ENCODE data around the gene HSD17B14. TPM values are rescaled to one million over a fixed set of nuclear protein-coding genes. Genes with fewer than 3 reads are reported as not detected.

HSD17B14 gene
- total and polyA plus RNA-seq, 9 of the 15 experiments (the other 6 are each of a cell fraction or from before 2014, with no cell fraction given): 0.16 TPM; not detected in 8

- peak; percentile 58 for TF ChIP-seq POLR2B (IDR thresholded peaks at IDR 0.05; ENCODE audit: low read depth, partially characterized antibody)
- no peak for TF ChIP-seq BMI1 (IDR thresholded peaks at IDR 0.05; ENCODE audit: low read length)
These were observed 32.0 kb upstream of the HSD17B14 start, which contains the start of gene PLEKHA4 (continued) for GRCh38 chr19:48868114-48868886.

GRCh38 chr19:48867746-48868113 lies 31.4 kb upstream of the HSD17B14 start:
- Histone ChIP-seq H3K4me3 (peak overlapping the region; percentile 17), H3K27ac (ENCODE audit: extremely low read depth, low read depth, low read length) (no peak overlapping the region; the same call in 2 of the 3 replicates), H3K4me1 (replicated peaks in 1 of 2; ENCODE audit: control insufficient read depth in 2 of 2, insufficient read depth in 2 of 2, low read length in 2 of 2) (peaks cover 28 to 47% of the 10 kb centered on the region in 2 experiments), H3K79me2 (ENCODE audit: control insufficient read depth, insufficient read depth, low read length) (peaks cover 6% of the 10 kb centered on the region), H3K9me1 (ENCODE audit: control insufficient read depth, insufficient read depth, low read length) (no peaks in the 10 kb centered on the region), H3K27me3 (ENCODE audit: control insufficient read depth in 2 of 2, insufficient read depth in 2 of 2, low read length in 2 of 2) (no peaks in the 10 kb centered on the region), H3K36me3 (ENCODE audit: control insufficient read depth, insufficient read depth, low read length) (no peaks in the 10 kb centered on the region), H2AFZ (ENCODE audit: low read depth, low read length) (peak overlapping the region; percentile 74), H4K20me1 (replicated peaks; ENCODE audit: control insufficient read depth, insufficient read depth, low read length) (peaks cover 4% of the 10 kb centered on the region), H3K9me3 (replicated peaks; ENCODE audit: control insufficient read depth, insufficient read depth, low read depth, low read length) (no peaks in the 10 kb centered on the region), H3K9ac (ENCODE audit: insufficient read depth in 1 of 2, low read depth in 2 of 2, low read length in 2 of 2) (peak overlapping the region; percentile 56 to 91; a peak in 3 of 4 replicates), H3K4me2 (ENCODE audit: insufficient read depth, low read length) (peak overlapping the region; percentile 79)
- WGBS (ENCODE audit: insufficient coverage, low coverage, missing lambda C conversion rate): 52% methylated on average over 5 of the region's 7 CpGs
- no TSS peak for BruUV-seq (replicated peaks)
- ATAC-seq (no peak), FAIRE-seq (no peak), DNase-seq (ENCODE audit: extremely low read depth in 1 of 4, low spot score in 3 of 4) (no peak)
- CTCF ChIA-PET (ENCODE audit: low intra/inter-chr PET ratio): no interaction called here
- POLR2A ChIA-PET: interaction anchor here (0.5 to 1.0 kb wide), 5 partner anchors 9 to 193 kb away, joined by 3 to 6 read pairs (median 4); no protein-coding TSS in a partner anchor
- in situ Hi-C loops (cut with MboI) (no loop called here), intact Hi-C loops (cut with micrococcal nuclease) (no loop called here)
- TF ChIP-seq ARID4B (CRISPR knock-in tag; IDR thresholded peaks at IDR 0.05) (no peak), RBBP5 (IDR thresholded peaks at IDR 0.05; ENCODE audit: borderline replicate concordance, insufficient read depth, low read length, poor library complexity, severe bottlenecking) (peak; percentile 9), SP1 (CRISPR knock-in tag; IDR thresholded peaks at IDR 0.05) (no peak), ZNF511 (CRISPR knock-in tag; IDR thresholded peaks at IDR 0.05) (no peak), CBX2 (IDR thresholded peaks at IDR 0.05; ENCODE audit: insufficient read depth, low read length, poor library complexity, severe bottlenecking) (no peak), CREB5 (CRISPR knock-in tag; IDR thresholded peaks at IDR 0.05) (no peak), MYBL2 (IDR thresholded peaks at IDR 0.05; ENCODE audit: low read depth) (no peak), MYBL2 (CRISPR knock-in tag; IDR thresholded peaks at IDR 0.05; ENCODE audit: borderline replicate concordance) (no peak), NBN (IDR thresholded peaks at IDR 0.05; ENCODE audit: low read depth) (no peak), ZFX (CRISPR knock-in tag; IDR thresholded peaks at IDR 0.05) (peak; percentile 3; the same call in 1 of the 2 replicates), ZNF76 (CRISPR knock-in tag; IDR thresholded peaks at IDR 0.05; ENCODE audit: borderline replicate concordance) (no peak)

Data from K562 (cell line).